HepG2 (cell line): ENCODE results near the gene GRM8. TPM values are rescaled to one million over a fixed set of nuclear protein-coding genes. Genes with fewer than 3 reads are reported as not detected.

Experiments
- ATAC-seq: fragments of 200-7000 bp; cut with Tn5 transposase; 3 replicates; pipeline ENCODE4 v1.9.1; 2020; ENCODE audit warnings: mild to moderate bottlenecking, moderate library complexity
- BruUV-seq: library from RNA; stranded (reverse); fragments of 400-500 nt; replicated peaks from 2 replicates; lab custom pipeline; 2021; lab: Mats Ljungman, UMichigan
- CTCF ChIA-PET: fragments of 300-600 bp; formaldehyde crosslinking; extraction: SDS; loops from one replicate; lab custom pipeline; 2021; ENCODE audit warnings: low total read pairs, inconsistent platforms, low intra/inter-chr PET ratio; lab: Yijun Ruan, JAX
- POLR2A ChIA-PET: fragments of 350-600 bp; sonication (Branson Sonifier 250); formaldehyde crosslinking; loops from one replicate; lab custom pipeline; 2020; ENCODE audit warnings: antibody characterized with exemption, inconsistent platforms; lab: Yijun Ruan, JAX
- DNase-seq: peaks from one replicate; pipeline ENCODE4 v3.0.0-alpha.2; 2015; ENCODE audit warnings: low spot score
- FAIRE-seq: peaks from 3 replicates; lab custom pipeline; 2011; peaks lifted over from hg19 to GRCh38; lab: Jason Lieb, UNC
- H2AFZ ChIP-seq: one replicate; pipeline ENCODE4 v1.6.1; 2011; ENCODE audit warnings: low read length, inconsistent platforms
- H3K27ac ChIP-seq: fragments of 300-600 bp; 3 replicates; pipeline ENCODE4 v1.8.0; 2011; ENCODE audit warnings: mixed run types, mild to moderate bottlenecking, mixed read lengths, low read length, inconsistent platforms; ENCODE audit not compliant: insufficient read depth; ENCODE audit errors: extremely low read length
- H3K27me3 ChIP-seq, 2 experiments: fragments of 200-600 bp in 1 of 2; 2 replicates in 1 of 2; 3 replicates in 1 of 2; pipeline versions ENCODE4 v1.6.0 to v1.8.0; 2011; ENCODE audit warnings: low read length in 2 of 2, mild to moderate bottlenecking in 2 of 2, moderate library complexity in 2 of 2, inconsistent platforms in 1 of 2; ENCODE audit not compliant: insufficient read depth in 2 of 2, control insufficient read depth in 1 of 2
- H3K36me3 ChIP-seq, 2 experiments: fragments of 200-600 bp in 1 of 2; replicated peaks in 1 of 2; 2 replicates in 1 of 2; 3 replicates in 1 of 2; pipeline versions ENCODE4 v1.5.1 to v1.8.0; 2011; ENCODE audit warnings: low read length in 2 of 2, inconsistent platforms in 1 of 2; ENCODE audit not compliant: insufficient read depth in 2 of 2, control insufficient read depth in 1 of 2
- H3K4me1 ChIP-seq: 2 replicates; pipeline ENCODE4 v1.5.1; 2012; ENCODE audit warnings: low read length, inconsistent platforms; ENCODE audit not compliant: insufficient read depth
- H3K4me2 ChIP-seq: 2 replicates; pipeline ENCODE4 v1.6.0; 2011; ENCODE audit warnings: low read depth, low read length, inconsistent platforms
- H3K4me3 ChIP-seq, 3 experiments: fragments of 200-600 bp in 1 of 3; sonication (generic), shearing (Covaris generic) in 1 of 3; replicated peaks in 1 of 3; 2 replicates each; pipeline ENCODE4 v1.5.1; 2011 to 2016; ENCODE audit warnings: low read length in 3 of 3, inconsistent platforms in 2 of 3, low read depth in 2 of 3, mild to moderate bottlenecking in 2 of 3, control low read depth in 1 of 3, mixed read lengths in 1 of 3; ENCODE audit not compliant: insufficient read depth in 1 of 3
- H3K79me2 ChIP-seq: one replicate; pipeline ENCODE4 v1.6.1; 2011; ENCODE audit warnings: low read length, inconsistent platforms; ENCODE audit not compliant: insufficient read depth
- H3K9ac ChIP-seq: 2 replicates; pipeline ENCODE4 v1.6.0; 2011; ENCODE audit warnings: mild to moderate bottlenecking, low read depth, low read length, inconsistent platforms; ENCODE audit not compliant: insufficient read depth
- H3K9me3 ChIP-seq: 2 replicates; pipeline ENCODE4 v1.5.1; 2012; ENCODE audit warnings: mild to moderate bottlenecking, low read length
- H4K20me1 ChIP-seq: 2 replicates; pipeline ENCODE4 v1.6.0; 2011; ENCODE audit warnings: inconsistent platforms, mild to moderate bottlenecking, low read length, moderate library complexity; ENCODE audit not compliant: insufficient read depth
- ATF5 ChIP-seq: sonication (generic); formaldehyde crosslinking; IDR thresholded peaks from 2 replicates; pipeline ENCODE4 v1.4.0; 2020; ENCODE audit warnings: mild to moderate bottlenecking, low read depth, missing genetic modification reagents
- BRD4 ChIP-seq: sonication (generic); formaldehyde crosslinking; IDR thresholded peaks from 2 replicates; pipeline ENCODE4 v1.4.0; 2020; ENCODE audit warnings: missing genetic modification reagents
- CBFB ChIP-seq: sonication (generic); formaldehyde crosslinking; IDR thresholded peaks from 2 replicates; pipeline ENCODE4 v1.4.0; 2020; ENCODE audit warnings: missing genetic modification reagents
- CENPT ChIP-seq: sonication (generic); formaldehyde crosslinking; IDR thresholded peaks from 2 replicates; pipeline ENCODE4 v1.8.0; 2022; ENCODE audit warnings: low read depth, mild to moderate bottlenecking, moderate library complexity, missing genetic modification reagents
- FOXP1 ChIP-seq, 2 experiments: fragments of 450-650 bp in 1 of 2; IDR thresholded peaks; 2 replicates each; pipeline ENCODE4 v1.6.1; 2017 to 2018; ENCODE audit warnings: antibody characterized with exemption in 1 of 2
- HHEX ChIP-seq: IDR thresholded peaks from 2 replicates; pipeline ENCODE4 v1.6.1; 2016; ENCODE audit warnings: control low read depth
- KAT7 ChIP-seq: IDR thresholded peaks from 2 replicates; pipeline ENCODE4 v1.6.1; 2018; ENCODE audit warnings: borderline replicate concordance, missing compliant biosample characterization
- KDM1A ChIP-seq: IDR thresholded peaks from 2 replicates; pipeline ENCODE4 v1.6.1; 2016; ENCODE audit warnings: missing compliant biosample characterization
- MAZ ChIP-seq, 2 experiments: sonication (generic) in 1 of 2; formaldehyde crosslinking in 1 of 2; IDR thresholded peaks; 2 replicates each; pipeline versions ENCODE4 v1.5.0 to v1.6.1; 2012 to 2020; ENCODE audit warnings: low read depth in 2 of 2, mild to moderate bottlenecking in 2 of 2, borderline replicate concordance in 1 of 2, improper control_type of control experiment in 1 of 2, low read length in 1 of 2, missing genetic modification reagents in 1 of 2, moderate library complexity in 1 of 2
- NCOR1 ChIP-seq: fragments of 200-600 bp; sonication (generic); IDR thresholded peaks from 2 replicates; pipeline ENCODE4 v1.7.0; 2017; ENCODE audit warnings: antibody characterized with exemption, low read length, borderline replicate concordance
- PHF21A ChIP-seq: sonication (generic); formaldehyde crosslinking; IDR thresholded peaks from 2 replicates; pipeline ENCODE4 v1.5.0; 2020; ENCODE audit warnings: mild to moderate bottlenecking, missing genetic modification reagents
- SNAPC2 ChIP-seq: sonication (generic); formaldehyde crosslinking; IDR thresholded peaks from 2 replicates; pipeline ENCODE4 v1.8.1; 2022; ENCODE audit warnings: mild to moderate bottlenecking, missing genetic modification reagents
- ZFP62 ChIP-seq: sonication (generic); formaldehyde crosslinking; IDR thresholded peaks from 2 replicates; pipeline ENCODE4 v1.4.0; 2020; ENCODE audit warnings: missing genetic modification reagents
- ZNF143 ChIP-seq: sonication (generic); formaldehyde crosslinking; IDR thresholded peaks from 2 replicates; pipeline ENCODE4 v1.4.0; 2020; ENCODE audit warnings: missing genetic modification reagents
- ZNF225 ChIP-seq: sonication (generic); formaldehyde crosslinking; IDR thresholded peaks from 2 replicates; pipeline ENCODE4 v1.4.0; 2020; ENCODE audit warnings: mild to moderate bottlenecking, missing genetic modification reagents
- ZNF674 ChIP-seq: sonication (generic); formaldehyde crosslinking; IDR thresholded peaks from 2 replicates; pipeline ENCODE4 v1.5.0; 2020; ENCODE audit warnings: low read depth, mild to moderate bottlenecking, missing genetic modification reagents
- ZNF850 ChIP-seq: sonication (generic); formaldehyde crosslinking; conservative IDR thresholded peaks from 2 replicates; pipeline ENCODE4 v1.9.0; 2021; ENCODE audit warnings: mild to moderate bottlenecking, missing genetic modification reagents
- WGBS: methylation state at CpG from one replicate; pipeline ENCODE4 v1.1.6; 2017; ENCODE audit warnings: low lambda C conversion rate; 5-methylcytosine and 5-hydroxymethylcytosine counted together
- in situ Hi-C: cut with HindIII; loops from 2 replicates; pipeline ENCODE4 v1.10.0; 2017; ENCODE audit warnings: low pct_unique_long_range_greater_than_20kb; ENCODE audit not compliant: extremely low pct_ligation_motif_present
- intact Hi-C: fragments of 100-400 bp; cut with micrococcal nuclease; formaldehyde crosslinking; loops from one replicate; pipeline ENCODE4 v1.10.0; 2022; ENCODE audit not compliant: unreplicated experiment
- polyA plus RNA-seq, 8 experiments: library from polyadenylated mRNA; depleted of rRNA in 3 of 8; stranded (reverse) in 7 of 8; unstranded in 1 of 8; fragments of >200 nt; fragmentation: Illumina TruSeq in 4 of 8; extraction: Trizol in 4 of 8; gene quantifications; 2 replicates each; pipeline versions ENCODE4 v1.2.1 to v1.2.3, GENCODE V29; 2011 to 2016; ENCODE audit warnings: low read depth in 4 of 8, missing spikeins in 1 of 8, mixed read lengths in 1 of 8; ENCODE audit not compliant: insufficient read depth in 1 of 8
- total RNA-seq, 5 experiments: library from RNA; depleted of rRNA; stranded (reverse); fragments of >200 nt; fragmentation: Illumina TruSeq; extraction: Trizol; gene quantifications; 2 replicates each; pipeline ENCODE4 v1.2.3, GENCODE V29; 2016; ENCODE audit warnings: low read depth in 1 of 5
- TF ChIP-seq, protein P1 (sequence below): sonication (generic); formaldehyde crosslinking; IDR thresholded peaks from 2 replicates; pipeline ENCODE4 v1.4.0; 2020; ENCODE audit warnings: missing genetic modification reagents

GRM8 gene
- total and polyA plus RNA-seq, 2 of the 13 experiments (the other 11 are each of a cell fraction or from before 2014, with no cell fraction given) = not detected

DNA sequence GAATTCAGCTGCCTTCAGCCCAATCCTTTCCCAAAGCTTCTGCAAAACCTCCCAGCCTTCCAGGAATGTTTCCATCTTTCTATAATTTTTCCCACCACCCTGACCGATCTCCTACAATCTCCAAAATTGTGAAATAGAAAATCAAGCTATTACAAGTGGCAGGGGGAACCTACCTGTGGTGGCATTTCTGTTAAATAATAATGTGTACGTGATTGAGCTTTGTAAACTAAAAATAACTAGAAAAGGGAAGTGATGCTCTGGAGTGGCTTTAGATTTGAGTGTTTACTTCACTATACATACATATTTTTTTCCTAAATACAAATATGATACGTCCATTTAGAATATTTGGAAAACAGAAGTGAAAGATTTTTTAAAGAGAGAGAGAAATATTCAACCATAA is 593.6 kb downstream of the GRM8 start:
- ATAC-seq (no peak), FAIRE-seq (no peak), DNase-seq (no peak)
- H4K20me1 ChIP-seq = no peaks in the 10 kb centered on the region
- H3K27me3 ChIP-seq = no peaks in the 10 kb centered on the region
- WGBS = 16% methylated on average over 3 of the region's 3 CpGs
- intact Hi-C loops (no loop called here), in situ Hi-C loops (no loop called here)
- BruUV-seq = no TSS peak
- no peaks in the 10 kb centered on the region for H3K79me2 ChIP-seq
- no peak overlapping the region for H3K27ac ChIP-seq
- no peak overlapping the region for H3K9ac ChIP-seq
- peaks cover 9% of the 10 kb centered on the region; the same call in 1 of the 2 replicates for H3K4me1 ChIP-seq
- no peak overlapping the region for H3K4me2 ChIP-seq
- H2AFZ ChIP-seq = no peak overlapping the region
- TF ChIP-seq SNAPC2 (CRISPR knock-in tag) (no peak), ZNF225 (CRISPR knock-in tag) (no peak), BRD4 (CRISPR knock-in tag) (no peak), KDM1A (no peak), ZFP62 (no peak), CBFB (CRISPR knock-in tag) (no peak), ZNF674 (CRISPR knock-in tag) (no peak), FOXP1 (IDR thresholded peaks at IDR 0.05) (no peak), FOXP1 (CRISPR knock-in tag; IDR thresholded peaks at IDR 0.05) (no peak), MAZ (IDR thresholded peaks at IDR 0.05; ENCODE audit: borderline replicate concordance, low read depth, low read length) (no peak), MAZ (CRISPR knock-in tag; IDR thresholded peaks at IDR 0.05; ENCODE audit: low read depth) (no peak), NCOR1 (no peak), KAT7 (CRISPR knock-in tag) (no peak), ZNF850 (CRISPR knock-in tag) (no peak), HHEX (CRISPR knock-in tag) (no peak), PHF21A (no peak), ATF5 (CRISPR knock-in tag) (no peak), ZNF143 (CRISPR knock-in tag) (no peak), CENPT (CRISPR knock-in tag) (no peak)
- TF ChIP-seq, protein P1, sequence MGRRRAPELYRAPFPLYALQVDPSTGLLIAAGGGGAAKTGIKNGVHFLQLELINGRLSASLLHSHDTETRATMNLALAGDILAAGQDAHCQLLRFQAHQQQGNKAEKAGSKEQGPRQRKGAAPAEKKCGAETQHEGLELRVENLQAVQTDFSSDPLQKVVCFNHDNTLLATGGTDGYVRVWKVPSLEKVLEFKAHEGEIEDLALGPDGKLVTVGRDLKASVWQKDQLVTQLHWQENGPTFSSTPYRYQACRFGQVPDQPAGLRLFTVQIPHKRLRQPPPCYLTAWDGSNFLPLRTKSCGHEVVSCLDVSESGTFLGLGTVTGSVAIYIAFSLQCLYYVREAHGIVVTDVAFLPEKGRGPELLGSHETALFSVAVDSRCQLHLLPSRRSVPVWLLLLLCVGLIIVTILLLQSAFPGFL (CRISPR knock-in tag) = no peak
- no peaks in the 10 kb centered on the region for H3K36me3 ChIP-seq
- H3K9me3 ChIP-seq = peaks cover 15% of the 10 kb centered on the region
- ChIA-PET CTCF (no interaction called here), POLR2A (no interaction called here)
- no peak overlapping the region for H3K4me3 ChIP-seq
